Suppressor macrophage treated with lipopolysaccharide for 4 hours (primary cell): Measurements from ENCODE around the gene SH2B3.

Experiments
- DNase-seq: peaks from one replicate; pipeline ENCODE4 v3.0.0-alpha.2; 2020

SH2B3 gene

DNA sequence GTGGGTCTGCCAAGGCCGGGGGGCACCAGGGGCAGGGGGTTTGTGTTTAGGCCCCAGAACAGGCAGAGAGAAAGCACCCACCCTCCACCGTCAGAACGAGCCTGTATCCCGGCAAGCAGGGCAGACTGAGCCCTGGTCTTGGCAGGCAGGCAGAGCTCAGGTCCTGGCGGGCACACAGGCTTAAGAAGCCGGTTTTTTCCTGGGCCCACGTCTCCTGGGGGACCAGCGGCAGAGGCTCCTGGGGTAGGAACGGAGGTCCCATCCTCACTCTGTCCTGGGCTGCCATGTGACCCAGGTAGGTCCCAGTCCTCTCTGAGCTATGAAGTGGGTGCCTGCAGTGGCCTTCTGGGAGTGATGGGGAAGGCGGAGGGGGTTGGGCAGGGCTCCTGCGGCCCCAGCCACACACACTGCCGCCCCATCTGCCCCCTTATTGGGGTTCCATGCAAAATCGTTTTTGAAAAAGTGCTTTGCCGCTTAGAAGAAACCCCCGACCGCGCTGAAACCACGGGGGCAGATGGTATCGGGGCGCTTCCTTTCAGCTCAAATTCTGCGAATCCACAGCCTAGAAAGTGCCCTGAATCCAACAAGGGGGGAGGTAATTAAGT, 24.2 kb downstream of the SH2B3 start:
- no peak for DNase-seq

DNA sequence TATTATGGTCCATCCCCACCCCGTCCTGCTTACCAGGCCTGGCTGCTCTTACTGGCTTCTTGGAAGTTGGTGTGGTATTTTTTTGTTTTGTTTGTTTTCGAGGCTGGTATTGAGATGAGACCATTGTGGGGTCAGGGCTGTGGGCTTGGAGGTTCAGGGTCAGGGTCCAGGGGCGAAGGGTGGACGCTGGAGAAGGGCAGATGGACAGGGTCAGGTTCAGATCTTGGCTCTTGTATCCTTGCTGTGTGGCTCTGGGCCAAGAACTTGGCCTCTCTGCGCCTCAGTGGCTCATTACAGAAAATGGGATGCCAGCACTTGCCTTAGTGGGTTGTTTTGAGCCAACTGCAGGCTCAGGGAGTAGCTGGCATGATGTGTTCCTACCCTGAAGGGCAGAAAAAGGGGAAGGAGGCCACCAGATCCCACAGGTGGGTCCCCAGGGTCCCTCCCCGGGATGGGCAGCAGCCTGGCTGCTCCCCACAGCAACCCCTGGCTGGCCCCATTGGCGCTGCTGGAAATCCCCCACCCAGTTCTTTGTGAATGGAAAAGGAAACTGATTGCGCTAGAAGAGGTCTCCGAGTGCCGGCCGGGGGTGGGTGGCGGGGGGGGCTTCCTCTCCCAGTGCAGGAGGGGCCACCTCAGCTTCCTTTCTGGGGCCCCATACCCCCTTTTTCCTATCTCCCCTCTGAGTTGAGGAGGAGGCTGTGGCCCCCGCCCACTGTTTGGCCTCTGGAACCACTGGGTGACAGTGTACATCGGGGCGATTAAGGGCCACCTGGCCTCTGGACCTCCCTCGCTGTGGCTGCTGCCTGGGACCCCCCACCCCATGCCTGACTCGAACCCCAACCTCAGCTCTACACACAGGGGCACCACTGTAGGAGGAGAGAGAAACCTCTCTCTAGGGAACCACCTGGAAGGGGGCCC, 25.0 kb downstream of the SH2B3 start:
- DNase-seq: peak; percentile 79

DNA sequence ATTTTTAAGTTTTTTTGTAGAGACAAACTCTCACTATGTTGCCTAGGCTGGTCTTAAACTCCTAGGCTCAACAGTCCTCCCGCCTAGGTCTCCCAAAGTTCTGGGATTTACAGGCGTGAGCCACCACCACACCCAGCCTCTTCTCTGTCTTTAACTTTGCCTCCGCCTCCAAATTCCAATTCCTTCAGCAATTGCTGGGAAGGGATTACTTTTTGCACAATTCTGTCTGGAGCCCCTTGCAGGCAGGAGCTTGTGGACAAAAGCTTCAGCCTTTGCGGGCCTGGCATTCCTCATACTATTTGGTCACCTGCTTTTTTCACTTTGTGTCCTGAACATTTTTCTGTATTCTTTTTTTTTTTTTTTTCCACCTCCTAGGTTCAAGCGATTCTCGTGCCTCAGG, 26.0 kb downstream of the SH2B3 start:
- no peak for DNase-seq

DNA sequence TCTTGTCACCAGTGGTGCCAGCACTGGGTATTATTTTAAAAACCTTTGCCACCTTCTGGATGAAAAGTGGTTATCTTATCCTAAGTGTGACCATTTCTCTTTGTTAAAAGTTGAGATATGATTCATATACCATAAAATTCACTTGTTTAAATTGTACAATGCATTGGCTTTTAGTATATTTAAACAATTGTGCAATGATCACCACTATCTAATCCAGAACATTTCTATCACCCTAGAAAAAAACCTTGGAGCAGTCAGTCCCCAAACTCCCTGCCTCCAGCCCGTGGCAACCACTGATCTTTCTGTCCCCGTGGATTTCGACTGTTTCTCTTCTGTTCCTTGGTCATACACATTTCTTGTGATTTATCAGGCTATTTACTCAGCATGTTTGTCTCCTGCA, 28.3 kb downstream of the SH2B3 start:
- no peak for DNase-seq

DNA sequence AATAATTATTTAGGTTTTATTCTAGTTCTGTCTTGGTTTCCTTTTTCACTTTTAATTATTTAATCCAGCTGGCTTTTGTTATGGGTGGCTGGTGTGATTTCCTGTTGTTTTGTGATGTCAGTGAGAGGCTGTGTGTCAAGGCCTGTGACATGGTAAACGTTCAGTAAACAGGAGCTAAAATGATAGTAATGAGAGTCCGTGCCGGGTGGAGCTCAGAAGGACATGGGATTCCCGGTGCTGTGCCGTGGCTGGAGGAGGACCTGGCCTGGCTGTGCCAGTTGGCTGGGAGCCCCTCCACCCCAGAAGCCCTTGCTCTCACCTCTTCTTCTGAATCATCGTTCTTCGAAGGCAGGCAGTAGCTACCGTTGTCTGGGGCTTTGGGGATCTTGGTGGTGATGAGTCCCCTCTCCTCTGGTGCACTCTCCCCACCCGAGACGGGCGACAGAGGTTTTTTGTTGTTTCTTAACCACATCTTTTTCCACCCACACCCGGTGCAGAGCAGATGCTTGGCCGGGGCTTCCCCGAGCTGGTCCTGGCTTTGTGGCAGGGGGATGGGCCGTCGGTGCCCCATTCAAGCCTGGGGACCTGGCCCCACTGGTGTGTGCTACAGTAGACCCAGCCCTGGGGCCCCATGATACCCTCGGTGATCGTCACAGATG, 29.1 kb downstream of the SH2B3 start:
- DNase-seq: peak; percentile 52

DNA sequence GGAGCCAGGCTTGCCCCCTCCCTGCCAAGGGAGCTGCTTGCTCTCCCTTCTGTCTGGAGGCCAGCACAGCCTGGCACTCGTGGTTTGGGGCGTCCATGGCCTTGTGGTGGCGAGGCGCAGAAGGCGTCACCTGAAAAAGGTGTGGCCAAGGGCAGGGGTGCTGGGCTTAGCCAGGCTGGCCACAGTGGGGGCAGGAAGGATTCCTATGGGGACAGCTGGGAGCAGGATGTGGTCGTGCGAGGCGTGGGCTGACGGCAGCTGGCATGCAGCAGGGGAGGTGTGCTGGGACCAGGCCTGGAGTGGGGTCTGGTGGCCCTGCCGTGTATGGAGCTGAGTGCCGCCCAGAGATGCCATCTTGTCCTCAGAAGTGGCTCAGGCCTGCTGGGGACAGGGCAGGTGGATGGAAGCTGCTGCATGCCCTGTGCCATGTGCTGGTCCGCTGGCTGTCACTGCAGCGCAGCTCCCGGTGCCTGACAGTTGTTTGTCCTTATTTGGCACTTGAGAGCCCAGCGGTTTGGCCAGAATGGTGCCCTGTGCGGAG, 30.0 kb downstream of the SH2B3 start:
- DNase-seq: no peak

DNA sequence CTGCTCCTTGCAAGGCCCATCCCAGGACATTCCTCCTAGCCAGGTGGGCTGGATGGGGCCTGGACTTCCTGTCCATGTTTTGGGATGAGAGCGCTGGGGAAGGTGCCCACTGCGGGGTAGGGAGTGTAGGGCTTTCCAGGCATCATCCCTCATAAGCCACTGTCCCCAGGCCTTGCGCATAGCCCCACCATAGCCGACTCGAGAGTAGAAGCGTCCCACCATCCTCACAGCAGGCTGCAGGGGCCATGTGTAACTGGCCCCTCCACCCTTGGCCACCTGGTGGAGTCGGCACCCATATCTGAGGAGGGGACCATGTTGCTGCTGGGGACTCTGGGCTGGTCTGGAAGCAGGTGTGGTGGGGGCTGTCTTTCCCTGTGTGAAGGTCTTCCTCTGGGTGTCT, 30.5 kb downstream of the SH2B3 start:
- DNase-seq: no peak

DNA sequence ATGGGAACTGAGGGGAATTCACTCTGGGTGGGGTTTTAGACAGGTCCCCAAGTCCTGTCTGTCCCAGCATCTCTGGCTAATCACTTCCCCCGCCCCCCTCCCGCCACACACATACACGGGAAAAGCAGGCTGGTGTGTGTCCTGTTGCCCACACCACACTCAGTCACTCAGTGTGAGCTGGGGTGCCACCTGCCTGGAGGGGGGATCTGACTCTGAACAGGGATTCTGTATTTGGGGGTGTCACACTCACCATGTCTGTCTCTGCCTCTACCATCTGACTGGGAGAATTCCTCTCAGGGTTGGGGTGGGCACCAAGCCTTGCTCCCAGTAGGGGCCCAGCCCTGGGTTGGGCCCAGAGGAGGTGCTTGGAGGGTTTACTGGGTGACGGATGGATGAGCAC, 31.1 kb downstream of the SH2B3 start:
- no peak for DNase-seq

DNA sequence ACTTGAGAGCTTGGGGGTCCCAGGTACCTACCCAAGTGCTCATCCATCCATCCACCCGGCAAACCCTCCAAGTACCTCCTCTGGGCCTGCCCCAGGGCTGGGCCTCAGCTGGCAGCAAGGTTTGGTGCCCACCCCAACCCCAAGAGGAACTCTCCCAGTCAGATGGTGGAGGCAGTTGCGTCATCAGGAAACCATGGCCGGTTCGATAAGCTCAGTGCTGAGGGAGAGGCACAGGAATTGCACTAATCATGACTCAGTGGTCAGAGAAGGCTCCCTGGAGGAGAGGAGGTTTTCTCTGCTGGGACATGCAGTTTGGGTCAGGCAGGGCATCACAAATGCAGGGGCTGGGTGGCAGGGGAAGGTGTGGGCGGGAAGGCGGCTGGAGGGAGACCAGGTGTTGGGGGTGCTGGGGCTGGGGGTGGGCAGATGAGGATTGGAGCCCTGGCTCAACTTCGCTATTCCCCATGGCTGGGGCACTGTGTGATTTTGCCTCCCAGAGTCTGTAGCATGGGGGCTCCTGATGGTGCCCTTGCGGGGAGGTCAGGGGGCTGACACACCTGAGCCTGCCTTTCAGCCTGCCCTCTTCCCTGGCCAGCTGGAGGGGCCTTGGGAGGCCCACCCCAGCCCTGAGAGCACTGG, 32.2 kb downstream of the SH2B3 start:
- DNase-seq: peak; percentile 92

DNA sequence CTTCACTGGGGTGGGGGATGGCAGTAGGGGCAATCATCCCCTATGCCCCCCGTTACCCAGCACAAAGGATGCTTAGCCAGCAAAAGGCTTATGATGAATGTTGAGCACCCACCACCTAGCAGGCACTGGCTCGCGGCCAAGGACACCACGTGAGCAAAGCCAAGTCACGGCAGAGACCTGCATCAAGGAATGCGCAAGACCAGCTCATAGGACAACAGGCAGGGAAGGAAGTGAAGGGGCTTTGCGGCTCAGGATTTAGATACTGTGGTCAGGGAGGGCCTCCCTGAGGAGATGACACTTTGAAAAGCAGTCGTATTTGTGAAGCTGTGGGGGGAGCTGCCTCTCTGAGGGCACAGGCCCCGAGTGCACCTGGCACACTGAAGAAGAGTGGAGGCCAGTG, 32.8 kb downstream of the SH2B3 start:
- peak; percentile 60 for DNase-seq

DNA sequence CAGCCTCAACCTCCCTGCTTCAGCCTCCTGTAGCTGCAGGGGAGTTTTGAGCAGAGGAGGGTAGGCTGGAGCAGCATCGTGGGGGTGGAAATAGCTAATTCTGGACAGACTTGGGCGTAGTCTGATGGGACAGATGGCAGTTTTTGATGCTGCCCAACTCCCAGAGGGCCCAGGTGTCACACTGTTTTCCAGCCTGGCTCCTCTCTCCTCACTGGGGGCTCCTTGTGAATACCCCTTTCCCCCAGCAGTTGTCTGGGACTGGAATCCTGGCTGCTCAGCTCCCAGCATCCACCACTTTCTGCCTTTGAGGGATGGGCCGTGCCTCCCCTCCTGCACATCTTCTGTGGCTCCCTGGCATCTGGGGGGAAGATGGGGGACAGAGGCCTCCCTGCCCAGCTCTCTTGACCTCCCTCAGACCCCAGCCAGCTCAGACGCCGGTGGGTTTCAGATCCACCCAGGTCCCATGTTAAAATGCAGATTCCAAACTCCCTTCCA, 34.0 kb downstream of the SH2B3 start:
- DNase-seq: no peak

DNA sequence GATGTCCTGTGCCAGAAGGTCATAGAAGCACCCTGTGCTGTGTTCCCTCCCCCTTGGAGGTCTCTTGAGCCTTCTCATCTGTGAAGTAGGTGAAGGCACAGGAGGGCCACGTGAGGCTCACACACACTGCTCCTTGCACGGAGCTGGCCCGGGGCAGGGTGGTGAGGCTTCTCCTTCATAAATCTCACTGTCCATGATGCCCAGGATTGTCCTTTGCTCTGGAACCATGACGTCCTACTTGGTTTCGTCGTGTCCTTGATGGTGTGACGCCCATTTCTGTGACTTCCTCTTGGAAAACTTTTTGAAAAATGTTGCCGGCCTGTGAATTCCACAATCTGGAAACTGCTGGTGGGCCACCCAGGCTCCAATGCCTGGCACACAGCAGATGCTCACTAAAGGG, 34.4 kb downstream of the SH2B3 start:
- DNase-seq: no peak

DNA sequence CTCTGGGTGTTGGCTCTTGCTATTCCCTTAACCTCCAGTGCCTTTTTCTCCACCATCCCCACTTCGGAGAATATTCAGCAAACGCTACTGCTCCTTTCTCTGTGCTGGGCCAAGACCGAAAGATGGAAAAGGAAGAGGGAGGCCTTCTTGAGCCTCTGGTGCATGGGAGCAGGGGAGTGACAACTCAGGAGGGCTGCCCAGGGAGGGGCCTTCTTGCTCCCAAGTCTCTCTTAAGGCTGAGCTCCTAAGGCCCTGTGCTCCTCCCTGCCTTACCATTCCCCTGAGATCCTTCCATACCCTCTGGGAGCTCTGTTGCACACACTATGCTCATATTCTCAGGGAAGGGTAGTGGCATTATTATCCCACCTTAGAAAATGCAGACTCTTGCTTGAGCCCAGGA, 34.9 kb downstream of the SH2B3 start:
- DNase-seq: no peak

DNA sequence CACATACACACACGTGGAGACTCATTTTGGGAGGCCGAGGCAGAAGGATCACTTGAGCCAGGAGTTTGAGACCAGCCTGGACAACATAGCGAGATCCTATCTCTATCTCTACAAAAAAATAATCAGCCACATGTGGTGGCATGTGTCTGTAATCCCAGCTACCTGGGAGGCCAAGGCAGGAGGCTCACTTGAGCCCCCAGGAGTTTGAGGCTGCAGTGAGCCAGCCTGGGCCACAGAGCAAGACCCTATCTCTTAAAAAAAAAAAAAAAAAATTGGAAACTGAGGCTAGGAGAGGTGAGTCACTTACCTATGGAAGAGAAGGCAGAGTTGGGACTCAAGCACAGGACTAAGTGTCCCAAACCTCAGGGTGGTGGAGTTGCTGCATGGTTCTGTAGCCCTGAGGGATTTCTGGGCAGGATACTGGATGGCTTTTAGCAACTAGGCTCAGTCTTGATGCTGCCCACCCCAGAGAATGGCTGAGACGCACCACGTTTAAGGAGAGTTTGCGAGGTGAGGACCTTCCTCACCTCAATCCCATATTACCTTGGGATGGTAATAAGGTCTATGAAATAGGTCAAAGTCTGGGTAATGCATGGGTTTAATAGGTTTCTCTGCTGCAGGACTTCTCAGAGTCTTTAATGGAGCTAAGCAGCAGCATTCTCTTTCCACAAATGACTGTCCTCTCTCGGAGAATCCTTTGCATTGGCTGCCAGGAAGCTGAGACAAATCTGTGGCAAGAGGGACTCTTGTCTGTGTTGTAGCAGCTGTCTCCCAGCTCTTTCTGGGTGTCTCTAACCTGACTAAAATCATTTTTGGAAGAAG, 35.6 kb downstream of the SH2B3 start:
- DNase-seq: no peak

DNA sequence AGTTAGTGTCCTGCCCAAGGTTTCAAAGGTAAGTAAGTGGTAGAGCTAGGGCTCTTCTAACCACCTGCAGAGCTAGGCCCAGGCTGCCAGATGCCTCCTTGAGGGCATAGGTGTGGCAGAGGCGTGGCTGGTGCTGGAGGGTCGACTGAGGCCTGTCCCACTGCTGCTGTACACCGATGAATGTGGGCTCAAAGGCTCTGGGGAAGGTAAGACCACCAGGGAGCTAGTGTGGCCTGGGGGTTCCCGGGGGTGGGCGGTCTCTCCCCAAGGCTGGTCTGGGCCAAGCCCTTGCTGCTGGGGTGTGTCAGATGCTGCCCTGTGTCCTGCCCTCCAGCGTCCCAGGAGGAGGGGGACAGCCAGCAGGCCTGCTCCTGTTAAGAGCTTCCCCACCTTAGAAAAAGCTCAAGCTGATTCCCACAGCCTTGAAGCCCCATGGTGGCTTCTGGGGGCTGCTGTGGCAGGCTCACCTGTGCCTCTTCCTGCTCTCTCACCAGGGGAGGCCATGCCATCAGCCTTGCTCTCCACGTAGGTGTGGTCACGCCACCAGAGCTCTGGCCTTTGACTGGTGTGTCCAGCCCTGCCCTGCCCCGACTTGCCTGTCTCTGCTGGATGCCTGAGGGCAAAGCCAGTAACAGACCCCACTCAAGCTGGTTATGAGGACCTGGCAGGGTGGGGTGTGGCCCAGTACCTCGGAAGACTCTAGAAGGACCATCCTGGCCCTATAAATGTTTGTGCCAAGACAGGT, 36.8 kb downstream of the SH2B3 start:
- no peak for DNase-seq

DNA sequence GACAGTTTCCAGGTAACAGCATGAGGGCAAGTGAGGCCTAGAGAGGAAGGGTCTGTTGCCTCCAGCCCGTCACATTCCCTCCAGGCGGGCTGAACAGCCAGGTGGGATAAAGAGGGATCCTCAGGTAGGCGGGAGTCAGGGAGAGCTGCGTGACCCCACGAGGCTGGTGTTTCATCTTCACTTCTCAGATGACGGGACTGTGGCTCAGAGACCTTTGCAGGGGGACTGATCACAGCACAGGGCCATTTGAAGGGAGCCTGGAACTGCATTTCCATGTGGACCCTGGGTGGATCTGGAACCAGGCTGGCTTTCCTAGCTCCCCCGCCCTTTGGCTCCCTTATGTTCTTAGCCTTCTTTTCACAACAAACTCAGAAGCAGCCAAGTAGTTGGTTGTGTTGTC, 37.4 kb downstream of the SH2B3 start:
- no peak for DNase-seq

DNA sequence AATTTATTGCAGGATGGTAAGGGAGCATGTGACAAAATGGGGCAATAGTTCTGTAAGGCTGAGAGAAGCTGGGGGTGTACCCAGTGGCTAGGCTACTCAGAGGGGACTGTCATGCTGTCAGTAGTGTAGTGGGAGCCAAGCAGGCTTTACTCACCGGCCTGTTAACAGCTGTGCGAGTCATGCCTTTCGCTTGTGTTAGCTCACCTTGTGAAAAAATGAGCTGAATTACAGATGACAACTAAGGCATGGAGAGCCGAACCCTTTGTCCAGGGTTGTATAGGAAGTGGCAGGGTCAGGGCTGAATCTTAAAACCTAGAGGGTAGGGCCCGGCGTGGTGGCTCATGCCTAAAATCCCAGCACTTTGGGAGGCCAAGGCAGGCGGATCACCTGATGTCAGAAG, 37.9 kb downstream of the SH2B3 start:
- peak; percentile 92 for DNase-seq

DNA sequence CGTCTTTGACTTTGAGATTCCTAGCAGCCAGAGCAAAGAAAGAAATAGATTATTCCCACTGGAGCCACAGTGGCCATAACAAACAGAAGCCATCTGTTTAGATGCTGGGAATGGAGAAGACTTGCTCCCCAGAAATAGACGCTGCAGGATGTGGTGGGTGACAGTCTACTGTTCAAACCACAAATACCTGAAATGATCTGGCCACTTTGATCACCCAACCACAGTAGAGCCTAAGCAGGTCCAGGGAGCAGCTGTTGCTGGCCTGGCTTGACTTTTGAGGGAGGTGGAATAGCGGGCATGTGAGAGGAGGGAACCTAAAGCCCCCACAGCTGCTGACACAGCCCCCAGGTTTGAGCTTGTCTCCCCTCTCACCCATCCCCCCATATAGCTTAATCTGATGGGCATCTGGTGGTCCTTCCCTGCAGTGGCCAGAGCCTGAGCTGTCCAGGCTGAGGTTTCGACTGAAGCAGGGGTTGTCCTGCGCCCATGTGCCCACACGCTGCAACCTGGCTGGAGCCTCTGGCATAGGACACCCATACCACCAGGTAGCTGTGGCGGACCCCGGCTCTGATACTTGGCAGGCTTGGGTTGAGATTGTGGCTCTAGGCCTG, 38.7 kb downstream of the SH2B3 start:
- no peak for DNase-seq

DNA sequence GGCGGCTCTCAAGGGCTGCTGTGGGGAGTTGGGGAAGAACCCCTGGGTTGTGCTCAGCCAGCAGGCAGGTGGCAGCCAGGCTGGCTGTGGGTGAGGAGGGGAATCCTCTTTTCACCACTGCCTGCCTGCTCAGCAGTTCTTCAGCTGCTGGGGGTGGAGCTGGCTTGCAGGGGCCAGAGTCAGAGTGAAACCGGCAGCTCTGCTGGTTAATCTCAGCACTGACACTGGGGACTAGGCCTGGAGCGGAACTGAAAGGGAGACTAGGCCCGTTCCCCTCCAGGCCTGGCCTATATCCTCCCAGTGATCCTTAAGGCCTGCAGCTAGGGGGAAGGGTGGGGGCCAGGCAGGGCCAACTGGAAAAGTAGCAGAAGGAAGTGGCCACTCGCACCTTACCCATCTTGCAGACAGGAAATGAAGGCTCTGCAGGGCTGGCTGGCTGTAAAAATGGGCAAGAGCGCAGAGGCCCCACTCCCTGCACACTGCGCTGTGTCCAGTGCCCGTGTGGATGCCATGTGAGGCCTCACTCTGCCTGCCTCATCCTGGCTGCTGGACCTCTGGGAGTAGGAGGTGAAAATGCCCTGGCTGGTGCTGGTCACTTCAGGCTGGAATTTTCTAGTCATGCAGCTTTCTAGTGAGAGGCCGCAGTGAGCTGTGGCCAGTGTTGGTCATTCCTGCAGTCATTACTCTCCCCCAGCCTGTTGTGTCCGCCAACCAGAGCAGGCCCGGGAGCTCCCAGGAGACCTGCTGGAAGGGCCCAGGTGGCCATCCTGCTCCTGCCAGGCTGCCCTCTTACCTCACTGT, 39.4 kb downstream of the SH2B3 start:
- DNase-seq: peak; percentile 96
